Activated T-cell treated with anti-CD3 and anti-CD28 coated beads, Interleukin-2, amount 50 U/mL, for 72 hours (primary cell): Measurements from ENCODE around the gene KAT6B. TPM values are rescaled to one million over a fixed set of nuclear protein-coding genes. Genes with fewer than 3 reads are reported as not detected.
"Not testable (repeated sequence)": the region's sequence is repeated elsewhere in the genome, so short reads cannot be mapped to it uniquely, and the experiment has no call there.

Source experiments
- ATAC-seq, 2 donors: fragments of 150-1000 bp; cut with Tn5 transposase; replicated peaks in 1 of 2; 2 replicates each; pipeline ENCODE4 v1.10.0; 2021; ENCODE audit warnings: moderate library complexity in 2 of 2, mild to moderate bottlenecking in 1 of 2
- DNase-seq, 2 donors: peaks; one replicate each; pipeline ENCODE4 v3.0.0; 2021 to 2022; ENCODE audit warnings: mixed read lengths in 1 of 2
- H3K27ac Mint-ChIP-seq: one replicate; pipeline ENCODE4 v1.8.0; 2022; ENCODE audit warnings: mild to moderate bottlenecking, moderate library complexity, mixed read lengths
- H3K27me3 Mint-ChIP-seq: one replicate; pipeline ENCODE4 v1.8.0; 2022; ENCODE audit warnings: low read depth, mixed read lengths
- H3K36me3 Mint-ChIP-seq, 2 donors: one replicate each; pipeline ENCODE4 v1.8.0; 2022; ENCODE audit warnings: mixed read lengths in 2 of 2, mild to moderate bottlenecking in 1 of 2; ENCODE audit not compliant: insufficient read depth in 2 of 2
- H3K4me1 Mint-ChIP-seq: one replicate; pipeline ENCODE4 v1.8.0; 2022; ENCODE audit warnings: low read depth, mixed read lengths
- H3K4me3 Mint-ChIP-seq, 2 donors: one replicate each; pipeline ENCODE4 v1.8.0; 2022; ENCODE audit warnings: mild to moderate bottlenecking in 2 of 2, mixed read lengths in 2 of 2, moderate library complexity in 2 of 2
- H3K9me3 Mint-ChIP-seq, 2 donors: one replicate each; pipeline ENCODE4 v1.8.0; 2022; ENCODE audit warnings: mixed read lengths in 2 of 2
- total RNA-seq, 2 donors: library from RNA; stranded (reverse); gene quantifications; one replicate each; pipeline ENCODE4 v1.2.3, GENCODE V29; 2022

KAT6B gene
- total RNA-seq, 2 donors from 2014 or later: 27.9 to 29.8 TPM

GRCh38 chr10:74873803-74874454 lies 47.5 kb downstream of the KAT6B start:
- ATAC-seq (no peak), DNase-seq (no peak)
- H3K4me1 Mint-ChIP-seq: peaks cover 48% of the 10 kb centered on the region
- H3K27ac Mint-ChIP-seq: no peak overlapping the region
- no peaks in the 10 kb centered on the region for H3K9me3 Mint-ChIP-seq
- H3K36me3 Mint-ChIP-seq: no peaks in the 10 kb centered on the region
- no peak overlapping the region for H3K4me3 Mint-ChIP-seq
- no peaks in the 10 kb centered on the region for H3K27me3 Mint-ChIP-seq

- Mint-ChIP-seq H3K4me1 (peaks cover 48% of the 10 kb centered on the region), H3K9me3 (no peaks in the 10 kb centered on the region), H3K27me3 (no peaks in the 10 kb centered on the region), H3K27ac (no peak overlapping the region), H3K4me3 (no peak overlapping the region), H3K36me3 (no peaks in the 10 kb centered on the region)
- DNase-seq (no peak), ATAC-seq (no peak)
These were observed 48.2 kb downstream of the KAT6B start for GRCh38 chr10:74874649-74875048.

DNA sequence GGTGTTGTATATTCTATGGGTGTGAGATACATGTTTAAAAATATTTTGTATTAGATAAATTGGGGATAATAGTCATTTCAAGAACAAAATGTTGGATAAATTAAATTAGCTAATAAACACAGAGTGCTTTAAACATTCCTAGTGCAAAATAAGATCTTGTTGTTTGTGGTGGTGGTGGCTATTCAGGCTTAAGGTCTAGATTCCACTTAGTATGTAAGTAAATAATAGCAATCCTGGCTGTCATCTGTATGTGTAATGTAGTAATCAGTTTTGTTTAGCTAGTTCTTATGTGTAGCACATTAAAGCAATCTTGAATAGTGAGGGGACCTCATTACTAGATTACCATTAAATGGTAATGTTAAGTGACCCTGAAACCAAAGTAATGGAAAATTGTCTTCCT lies 48.7 kb downstream of the KAT6B start:
- Mint-ChIP-seq H3K4me1 (peaks cover 48% of the 10 kb centered on the region), H3K27me3 (no peaks in the 10 kb centered on the region), H3K36me3 (no peaks in the 10 kb centered on the region), H3K9me3 (no peaks in the 10 kb centered on the region), H3K27ac (no peak overlapping the region), H3K4me3 (no peak overlapping the region)
- no peak for DNase-seq
- no peak for ATAC-seq

- Mint-ChIP-seq H3K4me3 (no peak overlapping the region), H3K27ac (no peak overlapping the region), H3K36me3 (no peaks in the 10 kb centered on the region), H3K9me3 (no peaks in the 10 kb centered on the region), H3K27me3 (no peaks in the 10 kb centered on the region), H3K4me1 (peaks cover 41% of the 10 kb centered on the region)
- ATAC-seq (no peak), DNase-seq (no peak)
These were observed 49.6 kb downstream of the KAT6B start for GRCh38 chr10:74875966-74876365.

GRCh38 chr10:74877054-74877453 lies 50.7 kb downstream of the KAT6B start:
- not testable (repeated sequence) for H3K27me3 Mint-ChIP-seq, H3K27ac Mint-ChIP-seq, ATAC-seq, H3K36me3 Mint-ChIP-seq, DNase-seq, H3K4me3 Mint-ChIP-seq, H3K9me3 Mint-ChIP-seq
- peaks cover 30% of the 10 kb centered on the region for H3K4me1 Mint-ChIP-seq

DNA sequence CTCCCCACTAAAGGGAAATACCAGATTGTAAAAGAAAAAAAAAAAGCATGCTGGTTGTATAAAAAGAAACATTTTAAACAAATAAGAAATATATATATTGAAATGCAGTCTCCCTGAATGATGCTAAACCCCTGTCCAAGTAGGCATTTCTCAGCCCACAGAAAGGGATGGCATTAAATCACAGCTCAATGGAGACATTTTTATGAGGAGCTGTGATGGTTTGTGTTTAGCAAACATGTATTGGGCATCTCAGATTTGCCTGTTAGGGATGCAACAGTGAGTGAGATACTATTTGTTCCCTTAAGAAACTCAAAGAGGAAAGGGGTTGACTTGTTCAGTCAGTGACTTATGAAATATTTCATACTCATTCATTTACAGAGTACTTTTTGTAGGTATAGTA lies 51.5 kb downstream of the KAT6B start:
- ATAC-seq (no peak), DNase-seq (no peak)
- Mint-ChIP-seq H3K4me1 (peaks cover 22% of the 10 kb centered on the region), H3K27me3 (no peaks in the 10 kb centered on the region), H3K27ac (no peak overlapping the region), H3K9me3 (no peaks in the 10 kb centered on the region), H3K36me3 (no peaks in the 10 kb centered on the region), H3K4me3 (no peak overlapping the region)

DNA sequence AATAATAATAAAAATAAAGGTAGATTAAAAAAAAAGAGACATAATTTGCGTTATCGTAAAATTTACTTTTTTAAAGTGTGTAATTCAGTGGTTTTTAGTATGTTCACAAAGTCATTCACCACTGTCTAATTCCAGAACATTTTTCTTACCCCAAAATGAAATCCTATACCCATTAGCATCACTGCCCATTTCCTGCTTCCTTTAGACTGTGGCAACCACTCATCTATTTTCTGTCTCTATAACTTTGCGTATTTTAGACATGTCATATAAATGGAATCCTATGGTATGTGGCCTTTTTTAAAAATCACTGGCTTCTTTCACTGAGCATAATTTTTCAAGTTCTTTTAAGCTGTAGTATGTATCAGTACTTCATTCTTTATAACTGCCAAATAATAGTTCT lies 53.6 kb downstream of the KAT6B start:
- Mint-ChIP-seq H3K27me3 (no peaks in the 10 kb centered on the region), H3K4me3 (no peak overlapping the region), H3K36me3 (no peaks in the 10 kb centered on the region), H3K9me3 (no peaks in the 10 kb centered on the region), H3K27ac (no peak overlapping the region), H3K4me1 (peaks cover 9% of the 10 kb centered on the region)
- no peak for ATAC-seq
- DNase-seq: no peak

GRCh38 chr10:74881253-74881884 lies 55.0 kb downstream of the KAT6B start:
- no peak for DNase-seq
- Mint-ChIP-seq H3K27ac (no peak overlapping the region), H3K36me3 (no peaks in the 10 kb centered on the region), H3K9me3 (no peaks in the 10 kb centered on the region), H3K4me3 (no peak overlapping the region), H3K27me3 (no peaks in the 10 kb centered on the region), H3K4me1 (peaks cover 14% of the 10 kb centered on the region)
- ATAC-seq: no peak

- ATAC-seq: no peak
- H3K36me3 Mint-ChIP-seq: no peaks in the 10 kb centered on the region
- no peak overlapping the region for H3K4me3 Mint-ChIP-seq
- no peaks in the 10 kb centered on the region for H3K27me3 Mint-ChIP-seq
- no peak for DNase-seq
- no peaks in the 10 kb centered on the region for H3K9me3 Mint-ChIP-seq
- no peak overlapping the region for H3K27ac Mint-ChIP-seq
- peaks cover 18% of the 10 kb centered on the region for H3K4me1 Mint-ChIP-seq
These were observed 56.0 kb downstream of the KAT6B start for GRCh38 chr10:74882427-74882826.

DNA sequence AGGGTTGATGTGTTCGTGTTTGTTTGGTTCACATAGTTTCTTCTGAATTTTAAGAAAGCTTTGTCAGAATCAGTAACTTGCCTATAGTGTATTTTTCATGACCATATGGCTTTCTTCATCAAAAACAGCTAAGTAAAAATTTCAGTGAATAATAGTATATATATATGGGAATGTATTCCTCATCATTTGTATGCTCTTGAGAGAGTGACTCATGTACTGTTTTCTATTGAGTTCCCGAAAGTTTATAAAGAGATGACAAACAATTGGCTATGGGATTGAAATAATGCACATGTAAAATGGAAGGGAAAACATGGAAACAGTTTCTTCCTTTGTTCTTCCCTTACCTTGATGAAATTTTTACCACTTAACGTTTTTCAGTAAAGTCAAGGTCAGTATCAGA lies 56.4 kb downstream of the KAT6B start:
- H3K4me3 Mint-ChIP-seq: no peak overlapping the region
- H3K4me1 Mint-ChIP-seq: peaks cover 18% of the 10 kb centered on the region
- no peak for ATAC-seq
- no peak overlapping the region for H3K27ac Mint-ChIP-seq
- no peaks in the 10 kb centered on the region for H3K27me3 Mint-ChIP-seq
- no peak for DNase-seq
- H3K9me3 Mint-ChIP-seq: no peaks in the 10 kb centered on the region
- no peaks in the 10 kb centered on the region for H3K36me3 Mint-ChIP-seq

- H3K36me3 Mint-ChIP-seq: no peaks in the 10 kb centered on the region
- DNase-seq (no peak), ATAC-seq (no peak)
- H3K27ac Mint-ChIP-seq: no peak overlapping the region
- H3K4me1 Mint-ChIP-seq: peaks cover 18% of the 10 kb centered on the region
- H3K27me3 Mint-ChIP-seq: no peaks in the 10 kb centered on the region
- H3K9me3 Mint-ChIP-seq: no peaks in the 10 kb centered on the region
- H3K4me3 Mint-ChIP-seq: no peak overlapping the region
These were observed 57.0 kb downstream of the KAT6B start for GRCh38 chr10:74883428-74883827.

DNA sequence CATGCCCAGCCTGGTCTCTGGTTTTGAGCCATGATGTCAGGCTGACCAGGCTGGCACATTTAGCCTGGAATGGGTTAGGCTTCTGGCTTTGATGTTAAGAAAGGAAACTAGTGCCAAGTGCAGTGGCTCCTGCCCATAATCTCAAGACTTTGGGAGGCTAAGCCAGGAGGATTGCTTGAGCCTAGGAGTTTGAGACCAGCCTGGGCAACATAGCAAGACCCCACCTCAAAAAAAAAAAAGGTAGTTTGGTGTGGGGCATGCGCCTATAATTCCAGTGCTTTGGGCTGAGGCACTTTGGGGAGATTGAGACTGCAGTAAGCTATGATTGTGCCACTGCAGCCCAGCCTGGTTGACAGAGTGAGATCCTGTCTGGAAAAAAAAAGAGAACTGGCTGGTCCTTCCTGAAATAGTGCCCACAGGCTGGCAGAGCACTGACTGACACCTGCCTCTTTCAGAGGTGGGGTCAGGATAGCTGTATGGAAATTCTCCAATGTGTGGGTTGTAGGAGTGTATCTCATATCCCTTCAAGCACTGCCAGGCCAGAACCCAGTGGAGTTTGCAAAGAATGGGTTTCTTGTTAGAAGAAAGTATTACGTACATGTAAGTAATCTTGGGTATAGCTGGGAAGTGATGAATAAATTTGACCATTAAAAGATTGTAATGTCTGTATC lies 61.3 kb downstream of the KAT6B start:
- DNase-seq (no peak), ATAC-seq (no peak)
- H3K4me3 Mint-ChIP-seq: no peak overlapping the region
- H3K36me3 Mint-ChIP-seq: no peaks in the 10 kb centered on the region
- no peaks in the 10 kb centered on the region for H3K27me3 Mint-ChIP-seq
- H3K27ac Mint-ChIP-seq: no peak overlapping the region
- peaks cover 23% of the 10 kb centered on the region for H3K4me1 Mint-ChIP-seq
- no peaks in the 10 kb centered on the region for H3K9me3 Mint-ChIP-seq

GRCh38 chr10:74888962-74889661 lies 62.7 kb downstream of the KAT6B start:
- Mint-ChIP-seq H3K27me3 (no peaks in the 10 kb centered on the region), H3K9me3 (no peaks in the 10 kb centered on the region), H3K27ac (no peak overlapping the region), H3K4me1 (peaks cover 25% of the 10 kb centered on the region), H3K4me3 (no peak overlapping the region), H3K36me3 (no peaks in the 10 kb centered on the region)
- DNase-seq: no peak
- no peak for ATAC-seq
